HEK293T (cell line): ENCODE measurements around the gene CD68.
A peak's percentile ranks its signal among the peaks of the same experiment; 100 is the strongest.

ENCODE experiments used
- CTCF ChIA-PET: fragments of 350-600 bp; formaldehyde crosslinking; extraction: SDS; loops from one replicate; lab custom pipeline; 2021; ENCODE audit warnings: antibody characterized with exemption, inconsistent platforms; lab: Yijun Ruan, JAX
- POLR2A ChIA-PET: fragments of 350-600 bp; formaldehyde crosslinking; extraction: SDS; loops from one replicate; lab custom pipeline; 2020; ENCODE audit warnings: antibody characterized with exemption, inconsistent platforms; lab: Yijun Ruan, JAX
- DNase-seq: peaks from one replicate; pipeline ENCODE4 v3.0.0; 2012; ENCODE audit warnings: mixed read lengths; ENCODE audit errors: extremely low spot score
- ARNT ChIP-seq: fragments of 450-650 bp; IDR thresholded peaks from 2 replicates; pipeline ENCODE4 v1.6.1; 2017; ENCODE audit warnings: mild to moderate bottlenecking
- BHLHE40 ChIP-seq: fragments of 450-650 bp; IDR thresholded peaks from 2 replicates; pipeline ENCODE4 v1.6.1; 2016; ENCODE audit warnings: mild to moderate bottlenecking, moderate library complexity, borderline replicate concordance
- CTBP1 ChIP-seq: fragments of 450-650 bp; IDR thresholded peaks from 2 replicates; pipeline ENCODE4 v1.6.1; 2016; ENCODE audit warnings: borderline replicate concordance
- ELF4 ChIP-seq: fragments of 450-650 bp; IDR thresholded peaks from 2 replicates; pipeline ENCODE4 v1.6.1; 2017; ENCODE audit warnings: antibody characterized with exemption
- FOXA1 ChIP-seq: fragments of 450-650 bp; IDR thresholded peaks from 2 replicates; pipeline ENCODE4 v1.6.1; 2016; ENCODE audit warnings: mild to moderate bottlenecking
- FOXK2 ChIP-seq: fragments of 450-650 bp; IDR thresholded peaks from 2 replicates; pipeline ENCODE4 v1.6.1; 2016; ENCODE audit warnings: mild to moderate bottlenecking
- FOXM1 ChIP-seq: fragments of 450-650 bp; IDR thresholded peaks from 2 replicates; pipeline ENCODE4 v1.6.1; 2017; ENCODE audit warnings: mild to moderate bottlenecking, borderline replicate concordance
- HDGF ChIP-seq: fragments of 450-650 bp; IDR thresholded peaks from 2 replicates; pipeline ENCODE4 v1.6.1; 2017; ENCODE audit warnings: antibody characterized with exemption, borderline replicate concordance
- L3MBTL2 ChIP-seq: fragments of 450-650 bp; conservative IDR thresholded peaks from 2 replicates; pipeline ENCODE4 v1.6.1; 2016; ENCODE audit warnings: mild to moderate bottlenecking
- LEF1 ChIP-seq: fragments of 450-650 bp; IDR thresholded peaks from 2 replicates; pipeline ENCODE4 v1.6.1; 2017; ENCODE audit warnings: mild to moderate bottlenecking, borderline replicate concordance
- NFRKB ChIP-seq: fragments of 450-650 bp; IDR thresholded peaks from 2 replicates; pipeline ENCODE4 v1.6.1; 2016; ENCODE audit warnings: mild to moderate bottlenecking, moderate library complexity
- SP1 ChIP-seq: fragments of 450-650 bp; IDR thresholded peaks from 2 replicates; pipeline ENCODE4 v1.6.1; 2017
- SUZ12 ChIP-seq: fragments of 450-650 bp; IDR thresholded peaks from 2 replicates; pipeline ENCODE4 v1.6.1; 2016; ENCODE audit warnings: mild to moderate bottlenecking
- TARDBP ChIP-seq: fragments of 450-650 bp; IDR thresholded peaks from 2 replicates; pipeline ENCODE4 v1.6.1; 2016
- ZNF384 ChIP-seq: fragments of 450-650 bp; IDR thresholded peaks from 2 replicates; pipeline ENCODE4 v1.6.1; 2016
- TF ChIP-seq, protein P1 (sequence below): fragments of 450-650 bp; IDR thresholded peaks from 2 replicates; pipeline ENCODE4 v1.6.1; 2016

CD68 gene

GRCh38 chr17:7579001-7579833 is at the start of gene CD68:
Gene CD68 (plus strand): TSS chr17:7579638. CDS start chr17:7579678, 40 bp downstream.
- ChIA-PET POLR2A (interaction anchor here (0.7 to 2.6 kb wide), 3 partner anchors 18 to 177 kb away, joined by 3 to 16 read pairs (median 4); partner anchors contain the start of genes SENP3, TP53 and WRAP53), CTCF (interaction anchor here (0.6 to 0.7 kb wide), 2 partner anchors 105 to 299 kb away, joined by 3 to 4 read pairs; no protein-coding TSS in a partner anchor)
- DNase-seq: no peak
- no peak; the same call in 1 of the 2 replicates for TF ChIP-seq CTBP1
- no peak for TF ChIP-seq TARDBP
- peak; percentile 43; the same call in 1 of the 2 replicates for TF ChIP-seq NFRKB
- TF ChIP-seq ELF4: peak; percentile 65
- no peak for TF ChIP-seq ZNF384
- TF ChIP-seq, protein P1, sequence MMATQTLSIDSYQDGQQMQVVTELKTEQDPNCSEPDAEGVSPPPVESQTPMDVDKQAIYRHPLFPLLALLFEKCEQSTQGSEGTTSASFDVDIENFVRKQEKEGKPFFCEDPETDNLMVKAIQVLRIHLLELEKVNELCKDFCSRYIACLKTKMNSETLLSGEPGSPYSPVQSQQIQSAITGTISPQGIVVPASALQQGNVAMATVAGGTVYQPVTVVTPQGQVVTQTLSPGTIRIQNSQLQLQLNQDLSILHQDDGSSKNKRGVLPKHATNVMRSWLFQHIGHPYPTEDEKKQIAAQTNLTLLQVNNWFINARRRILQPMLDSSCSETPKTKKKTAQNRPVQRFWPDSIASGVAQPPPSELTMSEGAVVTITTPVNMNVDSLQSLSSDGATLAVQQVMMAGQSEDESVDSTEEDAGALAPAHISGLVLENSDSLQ: 0 out of 2 replicates have a peak, but pooled peaks have one; percentile 6
- no peak for TF ChIP-seq SUZ12
- TF ChIP-seq FOXK2: no peak
- TF ChIP-seq FOXM1: no peak
- TF ChIP-seq LEF1: no peak
- no peak for TF ChIP-seq L3MBTL2

GRCh38 chr17:7530023-7530900 is 49.2 kb upstream of the CD68 start:
- no peak for DNase-seq
- TF ChIP-seq FOXK2 (no peak), NFRKB (no peak)
- POLR2A ChIA-PET: no interaction called here
- CTCF ChIA-PET: no interaction called here

DNA sequence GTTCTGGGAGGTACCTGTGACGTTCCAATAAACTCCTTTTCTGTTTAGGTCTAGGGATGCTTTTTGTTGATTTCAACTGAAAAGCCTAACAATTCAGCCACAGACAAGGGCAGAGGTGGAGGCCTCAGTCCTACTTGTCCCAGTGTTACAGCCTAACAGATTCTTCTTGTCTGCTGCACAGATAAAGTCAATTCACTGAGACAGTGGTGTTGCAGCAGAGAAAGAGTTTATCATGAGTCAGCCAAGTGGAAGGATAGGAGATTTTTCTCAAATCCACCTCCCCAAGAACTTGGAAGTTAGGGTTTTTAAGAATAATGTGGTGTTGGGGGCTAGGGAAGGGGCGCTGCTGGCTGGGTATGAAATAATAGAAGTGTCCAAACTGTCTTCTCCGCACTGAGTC is 41.4 kb upstream of the CD68 start:
- POLR2A ChIA-PET: no interaction called here
- no peak for TF ChIP-seq ARNT
- no peak for TF ChIP-seq BHLHE40
- TF ChIP-seq, protein P1: no peak
- TF ChIP-seq FOXA1: no peak
- TF ChIP-seq L3MBTL2: no peak
- TF ChIP-seq HDGF: no peak
- no peak for TF ChIP-seq NFRKB
- TF ChIP-seq LEF1: no peak
- TF ChIP-seq FOXK2: no peak
- TF ChIP-seq SP1: no peak
- no peak for TF ChIP-seq ZNF384
- TF ChIP-seq CTBP1: no peak
- TF ChIP-seq TARDBP: no peak
- no peak for TF ChIP-seq SUZ12
- TF ChIP-seq ELF4: no peak
- TF ChIP-seq FOXM1: no peak
- no peak for DNase-seq
- CTCF ChIA-PET: no interaction called here

DNA sequence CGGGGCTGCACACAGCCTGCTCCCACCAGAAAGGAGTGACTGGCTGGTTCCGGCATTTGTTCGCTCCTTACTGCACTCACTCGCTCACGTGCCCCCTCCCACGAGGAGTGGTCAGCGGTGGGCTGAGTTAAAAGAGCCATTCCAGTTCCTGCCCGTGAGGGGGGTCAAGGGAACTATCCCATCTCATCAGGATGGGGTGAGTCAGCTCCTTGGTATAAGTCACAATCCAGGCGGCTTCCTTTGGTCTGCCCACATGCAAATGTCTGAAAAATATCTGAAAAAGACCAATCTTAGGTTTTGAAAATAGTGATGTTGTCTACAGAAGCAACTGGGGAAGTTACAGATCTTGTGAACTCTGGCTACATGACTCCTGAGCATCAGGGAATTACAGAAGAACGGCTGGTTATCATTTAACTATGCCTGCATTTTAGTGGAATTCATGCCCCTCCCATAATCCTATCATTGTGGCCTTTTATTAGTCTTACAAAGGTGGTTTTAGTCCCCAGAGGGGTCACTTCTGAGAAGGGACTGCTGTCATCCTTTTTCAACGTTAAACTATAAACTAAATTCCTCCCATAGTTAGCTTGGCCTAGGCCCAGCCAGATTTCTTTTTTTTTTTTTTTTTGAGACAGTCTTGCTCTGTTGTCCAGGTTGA is 40.4 kb upstream of the CD68 start:
- TF ChIP-seq SP1 (no peak), FOXK2 (no peak), HDGF (no peak), L3MBTL2 (no peak), TARDBP (no peak), ELF4 (no peak), FOXA1 (no peak), CTBP1 (no peak), BHLHE40 (no peak)
- TF ChIP-seq, protein P1: no peak
- POLR2A ChIA-PET: no interaction called here
- CTCF ChIA-PET: no interaction called here
- DNase-seq: no peak

DNA sequence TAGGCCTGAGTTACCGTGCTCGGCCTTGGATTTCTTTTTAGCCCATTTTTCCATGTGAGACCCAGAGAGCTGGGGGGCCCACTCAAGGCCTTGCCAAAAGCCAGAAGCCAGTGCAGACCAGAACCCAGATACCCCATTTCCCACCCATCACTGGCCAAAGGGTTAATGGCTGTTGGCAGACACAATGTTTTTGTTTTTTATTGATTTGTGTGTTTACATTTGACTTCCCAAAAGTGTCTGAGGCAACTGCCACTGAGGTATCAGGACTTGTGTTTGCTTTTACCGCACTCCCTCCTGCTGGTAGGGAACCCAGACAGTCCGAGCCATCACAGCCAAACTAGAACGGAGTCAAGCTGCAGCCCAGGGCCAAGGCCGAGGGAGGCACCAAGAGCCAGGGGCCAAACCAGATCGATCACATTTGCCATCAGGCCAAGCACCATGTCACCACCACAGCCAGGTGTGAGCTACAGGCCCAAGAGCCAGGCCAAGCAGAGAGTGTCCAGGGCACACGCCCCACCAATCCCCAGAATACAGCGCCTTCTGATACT is 38.3 kb upstream of the CD68 start:
- no peak for TF ChIP-seq ZNF384
- no peak for TF ChIP-seq BHLHE40
- TF ChIP-seq HDGF: no peak
- TF ChIP-seq, protein P1: no peak
- TF ChIP-seq LEF1: no peak
- no peak for TF ChIP-seq L3MBTL2
- TF ChIP-seq NFRKB: no peak
- TF ChIP-seq ELF4: no peak
- no peak for TF ChIP-seq TARDBP
- no peak for TF ChIP-seq CTBP1
- TF ChIP-seq FOXA1: no peak
- no peak for TF ChIP-seq ARNT
- no peak for DNase-seq
- POLR2A ChIA-PET: no interaction called here
- CTCF ChIA-PET: no interaction called here
